Anterior cingulate cortex (tissue), 58 donors: Measurements from ENCODE around the gene ARHGAP26.
A peak's percentile ranks its signal among the peaks of the same experiment; 100 is the strongest.
"Not testable (repeated sequence)": the region's sequence is repeated elsewhere in the genome, so short reads cannot be mapped to it uniquely, and the experiment has no call there.

Experiments used
- DNase-seq, 58 donors: peaks; one replicate each; lab custom pipeline; 2025; lab: John Stamatoyannopoulos, UW

ARHGAP26 gene

DNA sequence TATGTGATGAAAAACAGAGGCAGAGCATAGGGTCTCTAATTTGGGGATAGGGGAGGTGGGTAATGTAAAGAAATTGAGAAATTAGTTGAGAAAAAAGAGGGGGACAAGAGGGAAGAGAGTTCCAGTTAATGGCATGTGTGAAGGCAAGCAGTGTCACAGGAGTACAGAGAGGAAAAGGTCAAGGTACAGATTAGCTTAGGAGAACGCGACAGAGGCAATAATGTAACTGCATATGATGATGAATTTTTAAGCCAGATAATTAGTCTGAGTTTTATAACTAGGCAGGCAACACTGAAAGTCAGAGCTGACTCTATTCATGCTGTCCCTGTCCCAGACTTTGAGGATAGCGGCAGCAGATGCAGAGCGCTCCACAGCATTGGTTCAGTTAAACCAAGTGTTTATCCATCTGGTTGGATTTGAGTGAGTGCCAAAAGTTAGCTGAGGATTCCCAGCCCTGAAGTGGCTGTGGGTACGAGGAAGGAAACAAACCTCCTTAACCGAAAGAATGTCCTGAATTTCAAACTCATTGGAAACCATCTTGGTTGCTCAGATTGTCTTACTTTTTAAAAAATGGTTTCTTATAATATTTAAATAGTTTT lies 315.2 kb downstream of the ARHGAP26 start:
- DNase-seq, result peak in 4 of 58 donors; percentile 5 to 16 (median 10)

DNA sequence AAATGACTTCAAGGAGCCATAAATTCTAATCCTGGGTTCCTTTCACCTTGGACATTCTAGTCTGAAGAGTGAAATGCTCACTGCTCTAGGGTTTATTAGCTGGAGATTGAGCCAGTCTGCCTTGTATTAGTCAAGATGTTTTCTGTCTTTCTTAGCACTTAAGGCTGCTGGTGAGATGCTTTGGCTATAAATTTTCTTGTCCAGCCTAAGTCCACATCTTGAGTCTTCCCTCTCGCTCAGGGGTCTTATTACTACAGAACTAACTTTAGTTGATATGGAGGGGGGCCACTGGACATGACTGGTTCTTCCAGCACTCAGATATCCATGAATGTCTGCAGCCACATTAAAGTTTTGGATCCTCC lies 316.4 kb downstream of the ARHGAP26 start:
- DNase-seq, result no peak

DNA sequence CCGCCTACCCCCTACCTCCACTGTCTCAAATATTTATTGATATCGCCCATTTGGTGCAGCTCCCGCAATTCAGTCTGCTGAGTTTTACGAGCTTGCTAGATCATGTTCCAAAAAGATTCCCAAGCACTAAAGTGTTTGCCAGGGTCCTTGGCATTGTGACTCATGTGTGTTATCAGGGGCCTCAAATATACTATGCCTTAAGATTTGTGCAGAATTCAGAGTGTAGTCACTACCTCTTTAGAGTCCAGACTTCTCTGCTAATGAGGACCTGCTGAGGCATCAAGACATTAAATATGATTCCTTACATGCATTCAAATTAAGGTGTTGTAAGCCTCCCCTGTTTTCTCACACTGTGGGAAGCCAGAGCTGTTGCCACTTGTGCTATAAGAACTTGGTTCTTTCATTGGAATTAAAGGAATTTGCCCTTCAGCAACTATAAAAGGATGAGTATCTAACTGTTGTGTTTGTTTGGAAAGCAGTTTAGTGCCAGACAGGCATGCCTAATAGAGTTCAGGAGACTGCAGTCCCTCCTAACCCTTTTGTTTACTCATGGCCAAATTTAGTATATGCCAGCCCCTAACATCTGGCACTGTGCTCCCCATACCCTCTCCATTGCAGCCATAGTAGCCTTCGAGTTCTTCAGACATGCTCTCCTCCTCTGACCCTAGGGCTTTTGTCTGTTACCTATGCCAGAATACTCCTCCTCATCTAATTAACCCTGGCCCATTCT lies 316.9 kb downstream of the ARHGAP26 start:
- no peak for DNase-seq

DNA sequence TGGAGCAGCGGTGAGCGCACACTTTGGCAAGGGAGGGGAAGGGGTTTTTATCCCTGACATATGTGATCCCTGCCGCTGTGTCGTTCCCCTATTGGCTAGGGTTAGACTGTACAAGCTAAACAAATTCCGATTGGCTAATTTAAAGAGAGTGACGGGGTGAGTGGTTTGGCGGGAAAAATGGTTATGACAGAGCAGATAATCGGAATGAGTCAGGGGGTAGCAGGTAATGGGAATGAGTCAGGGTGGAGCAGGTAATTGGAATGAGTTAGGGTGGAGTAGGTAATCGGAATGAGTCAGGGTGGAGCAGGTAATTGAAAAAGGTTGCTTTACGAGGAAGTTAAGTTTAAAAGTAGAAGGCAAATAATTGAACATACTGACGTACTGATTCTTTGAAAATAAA lies 318.5 kb downstream of the ARHGAP26 start:
- not testable (repeated sequence) for DNase-seq

DNA sequence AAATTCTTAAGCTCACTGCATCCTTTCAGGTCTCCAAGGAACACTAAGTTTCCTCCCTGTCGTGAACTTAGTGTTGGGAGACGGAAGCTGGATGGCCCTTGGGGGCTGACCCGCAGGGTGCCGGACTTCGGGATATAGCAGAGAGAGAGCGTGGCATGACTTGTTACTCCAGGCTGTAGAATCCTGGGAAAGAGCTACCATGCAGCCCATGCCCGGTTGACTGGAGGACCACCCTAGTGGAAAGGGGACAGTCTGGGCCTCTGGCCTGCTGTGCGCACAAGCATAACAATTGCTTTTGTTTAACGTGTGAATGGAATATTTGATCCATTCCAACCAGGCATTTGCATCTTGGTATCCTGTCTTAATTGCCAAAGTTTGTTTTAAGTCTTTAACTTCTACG lies 319.9 kb downstream of the ARHGAP26 start:
- not testable (repeated sequence) for DNase-seq

DNA sequence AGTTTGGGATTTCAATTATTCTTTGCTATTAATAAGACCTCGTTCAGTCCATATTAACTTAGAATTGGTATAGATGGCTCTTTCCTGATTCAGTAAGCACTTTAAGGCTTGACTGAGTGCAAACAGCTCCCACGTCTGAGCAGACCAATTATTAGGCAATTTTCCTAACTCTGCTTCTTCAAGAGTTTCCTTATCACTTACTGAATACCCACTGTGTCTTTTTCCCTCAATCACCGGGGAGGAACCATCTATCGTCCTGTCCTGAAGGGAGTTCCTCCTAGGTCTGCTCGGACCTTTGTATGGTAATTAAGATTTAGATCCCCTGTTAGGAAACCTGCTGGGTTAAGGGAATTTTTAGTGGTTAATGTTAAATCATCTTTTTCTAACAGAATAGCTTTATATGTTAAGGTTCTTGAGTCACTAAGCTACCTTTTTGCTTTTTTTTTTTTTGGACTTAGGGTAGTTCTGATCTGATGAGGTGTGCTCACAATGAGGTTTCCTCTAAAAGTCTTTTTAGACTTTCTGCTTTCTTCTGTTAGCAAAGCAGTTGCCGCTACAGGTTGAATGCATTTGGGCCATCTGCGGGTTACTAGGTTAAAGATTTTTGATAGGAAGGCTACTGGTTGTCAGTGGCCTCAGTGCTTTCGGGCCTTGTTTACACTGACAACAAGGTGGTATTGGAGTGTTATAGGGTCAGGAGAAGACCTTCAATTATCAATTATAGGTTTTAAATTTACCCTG lies 322.7 kb downstream of the ARHGAP26 start:
- DNase-seq, result not testable (repeated sequence)

DNA sequence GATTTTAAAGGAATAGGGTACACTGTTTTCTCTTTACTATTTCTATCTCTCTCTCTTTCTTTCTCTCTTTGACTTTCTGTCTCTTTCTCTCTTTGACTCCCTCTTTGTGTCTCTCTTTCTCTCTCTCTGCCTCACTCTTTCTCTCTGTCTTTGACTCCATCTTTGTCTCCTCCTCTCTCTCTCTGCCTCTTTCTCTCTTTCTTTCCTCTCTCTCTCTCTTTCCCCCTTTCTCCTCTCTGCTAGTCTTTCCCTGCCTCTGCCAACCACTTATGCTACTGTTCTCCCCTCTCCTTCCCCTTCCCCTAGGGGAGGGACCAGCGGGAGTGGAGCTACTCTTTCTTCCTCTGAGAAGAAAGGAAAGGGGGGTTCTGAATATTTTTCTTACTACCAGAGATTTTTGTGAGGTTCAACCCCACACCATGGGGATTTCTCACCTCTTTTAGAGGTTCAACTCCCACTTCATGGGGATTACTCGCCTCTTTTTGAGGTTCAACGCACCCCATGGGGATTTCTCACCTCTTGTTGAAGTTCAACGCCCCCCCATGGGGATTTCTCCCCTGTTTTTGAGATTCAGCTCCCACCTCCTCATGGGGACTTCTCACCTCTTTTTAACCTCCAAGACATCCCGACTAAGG lies 323.4 kb downstream of the ARHGAP26 start:
- DNase-seq, result no peak

DNA sequence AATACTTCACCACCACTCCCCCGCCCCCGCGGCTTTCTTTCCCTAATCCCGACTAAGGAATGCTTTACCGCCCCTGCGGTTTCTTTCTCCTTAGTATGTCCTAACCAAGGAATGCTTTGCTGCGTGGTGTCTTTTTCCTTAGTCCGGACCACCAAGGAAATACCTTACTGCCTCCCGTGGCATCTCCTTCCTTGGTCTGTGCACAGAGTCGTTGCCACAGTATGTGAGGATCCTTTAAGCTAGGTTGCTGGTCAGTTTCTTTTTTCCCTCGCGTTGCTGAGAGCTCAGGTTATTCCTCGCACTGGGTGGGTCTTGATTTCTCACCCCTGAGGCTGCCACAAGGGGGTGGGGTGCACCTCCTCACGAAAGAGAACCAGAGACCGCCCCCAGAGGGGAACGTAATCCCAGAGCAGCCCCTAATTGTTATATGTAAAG lies 323.9 kb downstream of the ARHGAP26 start:
- DNase-seq, result no peak

DNA sequence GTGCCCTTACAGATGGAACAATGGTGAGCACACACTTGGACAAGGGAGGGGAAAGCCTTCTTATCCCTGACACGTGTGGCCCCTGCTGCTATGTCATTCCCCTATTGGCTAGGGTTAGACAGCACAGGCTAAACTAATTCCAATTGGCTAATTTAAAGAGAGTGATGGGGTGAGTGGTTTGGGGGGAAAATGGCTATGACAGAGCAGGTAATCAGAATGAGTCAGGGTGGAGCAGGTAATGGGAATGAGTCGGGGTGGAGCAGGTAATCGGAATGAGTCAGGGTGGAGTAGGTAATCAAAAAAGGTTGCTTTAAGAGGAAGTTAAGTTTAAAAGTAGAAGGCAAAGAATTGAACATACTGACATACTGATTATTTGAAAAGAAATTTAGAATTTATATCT lies 324.4 kb downstream of the ARHGAP26 start:
- DNase-seq, result not testable (repeated sequence)

DNA sequence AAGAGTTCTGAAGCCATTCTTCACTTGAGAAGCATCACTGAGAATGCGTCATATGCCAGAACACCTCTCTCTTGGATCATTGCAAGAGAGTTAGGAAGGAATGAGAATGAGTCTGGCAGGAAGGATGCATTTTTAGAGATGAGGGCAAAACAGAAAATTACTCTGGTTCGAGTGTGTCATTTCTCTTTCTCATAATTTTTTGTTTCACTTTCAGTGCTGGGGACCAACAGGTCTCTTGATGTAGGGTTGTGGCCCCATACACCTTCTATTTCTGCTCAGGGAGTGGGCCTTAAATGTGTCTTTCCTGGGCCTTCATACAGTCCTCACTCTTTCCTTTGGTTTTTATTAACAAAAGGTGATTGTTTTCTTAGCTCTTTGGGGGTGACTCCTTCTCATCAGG lies 330.9 kb downstream of the ARHGAP26 start:
- no peak for DNase-seq

DNA sequence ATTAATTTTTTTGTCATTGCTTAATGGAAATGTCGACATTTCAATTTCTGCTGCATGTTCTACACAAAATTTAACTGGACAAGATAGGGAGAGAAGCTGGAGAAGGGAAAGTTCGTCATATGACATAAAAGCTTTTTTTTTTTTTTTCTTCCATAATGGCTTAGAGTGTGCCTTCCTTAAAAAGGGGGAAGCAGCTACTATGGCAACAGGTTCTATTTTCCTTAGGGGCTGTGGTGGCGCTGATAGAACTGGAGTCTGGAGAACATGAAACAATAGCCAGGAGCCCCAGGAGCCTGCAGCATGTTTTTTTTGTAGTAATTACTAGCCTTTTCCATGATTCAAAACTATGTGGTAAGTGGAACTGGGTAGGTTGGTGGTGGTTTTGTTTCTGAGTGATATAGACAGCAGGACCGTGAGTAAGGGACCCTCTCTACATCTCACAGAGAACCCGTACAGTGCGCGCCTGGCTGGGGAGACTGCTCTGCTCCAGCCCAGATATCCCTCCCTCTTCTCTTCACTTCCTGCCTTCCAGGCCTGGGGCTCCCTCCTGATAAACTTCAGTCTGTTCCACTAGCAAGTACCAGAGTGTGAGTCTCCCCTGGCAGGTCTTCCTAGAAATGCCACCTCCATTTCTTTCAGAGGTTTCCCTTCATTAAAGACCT lies 331.7 kb downstream of the ARHGAP26 start:
- DNase-seq, result no peak

DNA sequence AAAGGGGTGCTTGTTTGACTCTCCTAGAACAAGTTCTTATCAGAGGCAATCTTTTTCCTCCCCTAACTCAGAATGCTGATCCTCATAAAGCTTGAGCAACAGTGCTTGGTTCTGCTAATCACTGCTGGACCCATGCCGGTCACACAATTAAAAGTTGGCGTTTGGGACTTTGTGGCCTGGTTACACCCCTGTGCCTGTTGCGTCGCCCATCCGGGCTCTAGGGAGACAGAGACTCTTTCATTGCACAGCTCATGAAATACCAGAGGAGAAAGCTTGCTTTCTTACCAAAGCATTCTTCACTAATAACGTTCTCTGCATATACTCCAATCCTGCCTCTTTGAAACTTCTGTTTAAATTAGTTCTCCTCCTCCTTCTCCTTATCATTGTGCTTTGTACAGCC lies 332.2 kb downstream of the ARHGAP26 start:
- peak in 2 of 58 donors; percentile 3 to 20 for DNase-seq

DNA sequence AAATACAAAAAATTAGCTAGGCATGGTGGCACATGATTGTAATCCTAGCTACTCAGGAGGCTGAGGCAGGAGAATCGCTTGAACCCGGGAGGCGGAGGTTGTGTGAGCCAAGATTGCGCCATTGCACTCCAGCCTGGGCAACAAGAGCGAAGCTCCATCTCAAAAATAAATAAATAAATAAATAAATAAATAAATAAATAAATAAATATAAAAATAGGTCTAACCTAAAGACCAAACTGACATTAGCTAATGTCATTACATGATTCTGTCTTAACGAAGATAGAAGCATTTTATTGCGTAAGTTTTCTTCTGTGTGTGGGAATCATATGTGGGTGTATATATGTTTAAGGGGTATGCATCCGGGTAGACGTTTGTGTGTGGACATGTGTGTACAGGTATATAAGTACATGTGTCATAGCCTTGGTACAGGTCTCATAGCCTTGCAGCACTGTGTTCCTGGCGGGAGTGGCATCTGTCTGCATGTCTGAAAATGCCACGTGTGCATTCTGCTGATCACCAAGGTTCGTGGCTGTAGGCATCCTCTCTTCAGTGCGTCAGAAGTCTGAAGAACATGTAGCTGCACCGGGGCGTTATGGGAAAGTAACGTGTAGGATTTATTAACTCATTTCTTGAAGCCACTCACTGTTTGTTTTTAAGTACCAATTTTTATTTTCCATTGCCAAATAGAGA lies 335.2 kb downstream of the ARHGAP26 start:
- DNase-seq, result no peak

DNA sequence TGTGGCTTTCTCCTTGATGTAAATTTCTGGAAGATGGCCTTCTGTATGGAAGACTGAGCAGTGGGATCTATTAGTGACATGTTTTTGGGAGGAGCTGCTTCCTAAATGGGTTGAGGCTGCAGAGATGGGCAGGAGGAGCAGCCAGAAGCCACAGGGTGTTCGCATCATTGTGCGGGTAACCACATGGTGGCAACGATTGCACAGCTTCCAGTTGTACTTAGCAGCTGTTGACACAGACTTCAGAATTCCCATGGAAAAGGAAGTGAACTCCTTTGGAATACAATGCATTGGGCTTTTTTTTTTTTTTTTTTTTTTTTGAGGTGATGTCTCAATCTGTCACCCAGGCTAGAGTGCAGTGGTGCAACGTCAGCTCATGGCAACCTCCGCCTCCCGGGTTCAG lies 336.0 kb downstream of the ARHGAP26 start:
- peak in 17 of 58 donors; percentile 8 to 51 (median 19) for DNase-seq

DNA sequence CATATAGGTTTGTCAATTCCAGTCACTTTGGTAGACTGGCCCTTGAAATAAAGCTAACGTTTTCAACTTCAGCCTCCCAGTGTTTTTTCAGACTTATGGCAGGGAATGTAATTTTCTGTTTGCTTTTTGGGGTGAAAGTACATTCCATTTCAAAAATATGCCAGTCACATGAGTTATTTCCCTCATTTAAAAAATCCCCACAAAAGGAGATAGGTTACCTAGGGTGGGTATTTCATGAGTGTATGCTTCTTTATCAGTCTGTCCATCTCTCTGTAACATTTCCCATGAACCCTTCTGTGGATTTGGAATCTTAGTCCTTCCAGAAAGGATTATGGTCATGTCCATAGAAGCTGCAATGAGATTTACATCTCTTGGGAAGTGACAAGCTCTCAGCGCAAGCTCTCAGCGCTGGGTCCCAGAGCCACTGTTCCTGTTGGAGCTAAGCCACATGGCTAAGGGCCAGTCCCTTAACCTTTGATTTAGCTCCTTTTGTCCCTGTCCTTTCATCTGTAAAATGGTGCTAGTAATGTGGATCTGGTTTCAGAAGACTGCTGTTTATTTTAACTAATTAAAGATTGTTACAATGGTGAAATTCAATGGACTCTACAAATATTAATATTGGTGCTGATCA lies 338.4 kb downstream of the ARHGAP26 start:
- peak in 3 of 58 donors; percentile 7 to 13 (median 13) for DNase-seq

DNA sequence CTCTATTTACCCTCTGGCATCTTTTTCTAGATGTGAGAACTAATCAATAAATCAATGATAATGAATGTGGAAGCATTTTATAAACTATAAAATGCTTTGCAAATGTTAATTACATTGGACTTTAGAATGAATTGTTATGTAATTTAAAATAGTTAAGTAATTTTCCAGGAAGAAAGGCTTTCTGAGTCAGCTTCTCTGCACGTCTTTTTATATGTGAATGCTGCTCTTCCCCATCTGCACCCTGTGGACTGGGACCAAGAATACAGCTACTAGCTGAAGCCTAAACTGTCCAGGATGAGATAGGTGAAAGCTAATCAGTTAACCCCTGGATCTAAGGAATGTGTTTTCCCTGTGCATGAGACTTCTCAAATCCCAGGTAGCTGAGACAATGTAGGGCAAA lies 340.4 kb downstream of the ARHGAP26 start:
- DNase-seq, result peak in 2 of 58 donors; percentile 13 to 29

DNA sequence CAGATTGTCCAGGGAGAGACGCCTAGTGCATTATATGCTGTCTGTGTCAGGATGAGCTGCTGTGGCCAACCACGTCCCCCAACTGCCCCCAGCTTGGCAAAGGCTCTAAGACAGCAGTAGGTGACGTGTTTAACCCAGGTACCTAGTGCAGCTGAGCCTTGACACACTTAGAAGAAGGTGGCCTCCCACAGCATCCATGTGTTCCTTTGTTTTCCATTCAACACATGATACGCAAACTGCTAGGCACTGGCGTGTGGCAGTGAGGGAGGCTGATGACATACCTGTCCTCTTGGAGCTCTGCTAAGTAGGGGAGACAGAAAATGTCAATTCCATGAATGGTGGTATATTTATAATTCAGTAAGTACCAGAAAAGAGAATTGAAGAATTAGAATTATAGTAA lies 341.6 kb downstream of the ARHGAP26 start:
- DNase-seq, result no peak

DNA sequence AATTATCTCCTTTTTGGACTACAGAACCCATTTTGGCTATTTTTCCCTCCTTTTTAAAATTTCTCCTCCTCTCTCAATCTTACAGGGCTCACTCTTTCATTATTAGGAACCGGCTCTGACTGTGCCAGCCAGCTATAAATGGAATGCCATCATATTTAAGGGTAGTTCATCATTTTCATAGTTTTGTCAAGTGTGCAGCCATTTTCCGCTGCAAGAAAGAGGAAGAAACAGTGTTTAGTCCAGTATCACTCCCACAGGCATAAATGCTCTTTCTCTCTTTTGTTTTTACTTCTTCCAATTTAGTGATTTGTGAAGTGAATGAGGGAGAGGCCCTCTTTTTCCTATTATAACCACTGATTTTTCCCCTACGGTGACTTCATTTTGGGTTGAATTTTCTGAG lies 343.3 kb downstream of the ARHGAP26 start:
- DNase-seq, result no peak

DNA sequence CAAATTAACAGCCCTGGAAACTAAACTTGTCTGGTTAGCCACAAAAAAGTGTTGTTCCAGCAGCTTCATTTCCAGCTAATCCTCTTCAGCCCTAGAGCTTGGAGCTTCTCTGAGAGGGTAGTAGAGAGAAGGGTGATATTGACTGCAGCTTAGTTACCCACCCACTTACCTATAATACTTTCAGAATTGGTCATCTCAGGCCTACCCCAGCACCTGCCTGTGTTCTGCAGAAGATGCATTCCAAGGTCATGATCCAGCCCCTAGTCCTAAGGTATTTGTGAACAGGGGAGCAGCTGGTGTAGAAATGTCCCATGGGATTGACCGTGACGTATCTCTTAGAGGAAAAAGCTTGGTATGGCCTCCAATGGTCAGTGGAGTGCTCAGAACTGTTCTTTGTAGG lies 344.3 kb downstream of the ARHGAP26 start:
- DNase-seq, result no peak
